ENCODE data around the gene CCNE1.
"Not testable (repeated sequence)": the region's sequence is repeated elsewhere in the genome, so short reads cannot be mapped to it uniquely, and the experiment has no call there.

Gene CCNE1

DNA sequence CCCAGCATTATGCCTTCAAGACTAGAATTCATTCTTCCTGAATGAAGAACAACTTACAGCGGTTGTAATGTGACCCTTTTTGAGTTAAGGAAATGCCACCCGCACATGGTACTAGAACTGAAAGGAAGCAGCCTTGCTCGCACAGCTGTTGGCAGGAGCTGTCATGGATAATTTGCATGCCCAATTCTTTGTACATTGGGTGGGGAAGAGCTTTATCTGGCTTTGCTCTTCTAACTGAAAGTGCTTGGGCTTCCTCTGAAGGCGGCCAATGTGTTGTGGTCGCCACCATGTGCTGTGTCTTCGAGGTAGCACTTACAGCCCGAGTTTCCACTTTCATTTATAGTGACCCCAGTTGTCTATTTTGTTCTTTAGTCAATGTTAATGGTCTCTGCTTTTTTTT lies 3.4 kb downstream of the CCNE1 start:
- no peak for DNase-seq (ENCODE audit: low spot score)

DNA sequence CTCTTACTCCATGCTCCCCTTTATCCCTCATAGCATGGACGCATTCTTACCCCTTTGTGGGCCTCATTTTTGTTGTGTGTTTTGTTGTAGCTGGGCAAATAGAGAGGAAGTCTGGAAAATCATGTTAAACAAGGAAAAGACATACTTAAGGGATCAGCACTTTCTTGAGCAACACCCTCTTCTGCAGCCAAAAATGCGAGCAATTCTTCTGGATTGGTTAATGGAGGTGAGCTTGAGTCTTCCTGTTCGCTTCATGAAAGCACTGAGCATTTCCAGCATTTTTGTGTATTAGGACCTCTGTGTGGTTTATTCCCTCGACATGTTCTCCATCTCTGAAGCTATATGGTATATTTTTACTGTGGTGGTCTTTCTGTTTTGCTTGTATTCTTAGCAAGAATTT lies 5.5 kb downstream of the CCNE1 start:
- DNase-seq (ENCODE audit: low spot score): no peak

- DNase-seq (ENCODE audit: low spot score): no peak
Measured at GRCh38 chr19:29819300-29819699, 7.5 kb downstream of the CCNE1 start.

DNA sequence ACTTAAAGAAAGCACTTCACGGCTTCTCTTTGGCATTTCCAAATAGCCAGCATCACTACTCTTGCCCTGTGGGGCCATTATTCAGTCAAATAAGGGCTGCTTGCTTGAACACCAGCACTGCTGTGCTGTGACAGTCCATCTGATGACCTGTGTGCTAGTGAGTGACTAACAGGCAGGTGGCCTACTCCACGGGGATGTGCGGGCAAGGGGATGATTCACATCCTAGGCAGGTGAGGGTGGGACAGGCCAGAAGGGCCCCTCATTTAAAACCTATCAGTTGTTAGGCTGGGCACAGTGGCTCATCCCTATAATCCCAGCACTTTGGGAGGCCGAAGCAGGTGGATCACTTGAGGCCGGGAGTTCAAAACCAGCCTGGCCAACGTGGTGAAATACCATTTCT lies 8.2 kb downstream of the CCNE1 start:
- no peak for DNase-seq (ENCODE audit: low spot score)

DNA sequence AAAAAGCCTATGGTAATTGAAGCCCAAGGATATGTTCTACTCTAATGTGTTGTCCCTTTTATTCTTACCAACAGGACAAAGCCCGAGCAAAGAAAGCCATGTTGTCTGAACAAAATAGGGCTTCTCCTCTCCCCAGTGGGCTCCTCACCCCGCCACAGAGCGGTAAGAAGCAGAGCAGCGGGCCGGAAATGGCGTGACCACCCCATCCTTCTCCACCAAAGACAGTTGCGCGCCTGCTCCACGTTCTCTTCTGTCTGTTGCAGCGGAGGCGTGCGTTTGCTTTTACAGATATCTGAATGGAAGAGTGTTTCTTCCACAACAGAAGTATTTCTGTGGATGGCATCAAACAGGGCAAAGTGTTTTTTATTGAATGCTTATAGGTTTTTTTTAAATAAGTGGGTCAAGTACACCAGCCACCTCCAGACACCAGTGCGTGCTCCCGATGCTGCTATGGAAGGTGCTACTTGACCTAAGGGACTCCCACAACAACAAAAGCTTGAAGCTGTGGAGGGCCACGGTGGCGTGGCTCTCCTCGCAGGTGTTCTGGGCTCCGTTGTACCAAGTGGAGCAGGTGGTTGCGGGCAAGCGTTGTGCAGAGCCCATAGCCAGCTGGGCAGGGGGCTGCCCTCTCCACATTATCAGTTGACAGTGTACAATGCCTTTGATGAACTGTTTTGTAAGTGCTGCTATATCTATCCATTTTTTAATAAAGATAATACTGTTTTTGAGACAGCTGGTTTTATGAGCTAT lies 12.0 kb downstream of the CCNE1 start:
- no peak for DNase-seq (ENCODE audit: low spot score)

DNA sequence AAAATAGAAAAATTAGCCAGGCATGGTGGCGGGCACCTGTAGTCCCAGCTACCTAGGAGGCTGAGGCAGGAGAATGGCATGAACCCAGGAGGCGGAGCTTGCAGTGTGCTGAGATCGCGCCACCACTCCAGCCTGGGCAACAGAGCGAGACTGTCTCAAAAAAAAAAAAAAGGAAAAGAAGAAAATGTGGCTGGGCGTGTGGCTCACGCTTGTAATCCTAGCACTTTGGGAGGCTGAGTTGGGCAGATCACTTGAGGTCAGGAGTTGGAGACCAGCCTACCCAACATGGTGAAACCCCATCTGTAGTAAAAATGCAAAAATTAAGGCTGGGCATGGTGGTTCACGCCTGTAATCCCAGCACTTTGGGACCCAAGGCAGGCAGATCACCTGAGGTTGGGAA lies 13.5 kb downstream of the CCNE1 start:
- not testable (repeated sequence) for DNase-seq (ENCODE audit: low spot score)

DNA sequence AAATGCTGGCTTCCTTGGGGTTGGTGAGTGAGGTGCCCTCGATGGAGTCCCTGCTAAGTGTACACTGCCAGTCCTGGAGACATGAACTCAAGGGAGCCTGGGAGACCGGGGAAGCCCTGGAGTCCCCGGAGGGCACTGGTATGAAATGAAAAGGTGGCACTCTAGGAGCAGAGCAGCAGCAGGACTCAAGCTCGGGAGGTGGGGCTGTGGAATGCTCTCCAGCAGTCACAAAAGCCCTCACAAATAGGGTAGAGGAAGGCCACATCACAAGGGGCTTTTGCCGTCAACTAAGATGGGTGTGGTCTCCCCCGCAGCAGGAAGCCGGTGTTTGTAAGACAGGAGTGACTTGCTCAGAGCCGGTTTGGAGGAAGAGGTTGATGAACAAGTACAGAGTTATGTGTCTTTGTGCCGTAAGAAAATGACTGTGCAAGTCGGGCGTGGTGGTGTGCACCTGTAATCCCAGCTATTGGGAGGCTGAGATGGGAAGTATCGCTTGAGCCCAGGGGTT lies 19.3 kb downstream of the CCNE1 start:
- peak; percentile 86 for DNase-seq (ENCODE audit: low spot score)

GRCh38 chr19:29831686-29832085 lies 19.9 kb downstream of the CCNE1 start:
- DNase-seq (ENCODE audit: low spot score): no peak

- no peak for DNase-seq (ENCODE audit: low spot score)
Measured at GRCh38 chr19:29832801-29833200, 21.0 kb downstream of the CCNE1 start.

GRCh38 chr19:29833614-29834261 lies 21.9 kb downstream of the CCNE1 start:
- DNase-seq (ENCODE audit: low spot score): no peak

DNA sequence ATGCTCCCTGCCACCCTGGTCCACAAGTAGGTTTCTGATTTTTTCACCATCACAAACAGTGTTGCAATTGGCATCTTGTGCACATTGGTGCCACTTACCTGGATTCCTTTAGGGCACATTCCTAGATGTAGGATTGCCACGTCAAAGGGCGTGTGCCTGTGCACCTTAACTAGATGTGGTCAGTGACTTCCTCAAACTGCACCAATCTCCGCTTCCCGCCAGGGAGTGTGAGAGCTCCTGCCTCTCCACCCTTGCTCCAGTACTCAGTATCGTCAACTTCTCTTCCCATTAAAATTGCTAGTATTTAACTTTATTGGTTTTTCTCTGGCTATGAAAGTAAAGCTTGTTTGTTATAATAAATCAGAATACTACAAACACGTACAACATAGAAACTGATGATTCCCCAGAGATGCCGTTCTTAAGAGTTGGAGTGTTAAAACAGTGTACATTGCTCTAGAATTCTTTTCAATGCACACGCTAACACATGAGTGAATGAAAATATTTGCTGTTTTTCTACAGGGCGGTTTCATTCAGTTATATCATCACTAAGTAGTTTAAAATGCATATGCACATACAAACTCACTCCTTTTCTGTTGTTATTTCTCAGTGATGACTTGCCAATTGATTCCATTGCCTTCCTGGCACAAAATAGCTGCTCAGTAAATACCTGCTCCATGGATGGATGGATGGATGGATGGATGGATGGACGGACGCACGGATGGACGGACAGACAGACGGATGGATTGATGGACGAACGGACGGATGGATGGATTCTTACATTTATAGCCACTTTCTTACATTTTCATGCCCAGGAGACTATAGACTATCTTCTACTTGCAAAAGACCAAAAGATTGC lies 23.4 kb downstream of the CCNE1 start:
- DNase-seq (ENCODE audit: low spot score): no peak

DNA sequence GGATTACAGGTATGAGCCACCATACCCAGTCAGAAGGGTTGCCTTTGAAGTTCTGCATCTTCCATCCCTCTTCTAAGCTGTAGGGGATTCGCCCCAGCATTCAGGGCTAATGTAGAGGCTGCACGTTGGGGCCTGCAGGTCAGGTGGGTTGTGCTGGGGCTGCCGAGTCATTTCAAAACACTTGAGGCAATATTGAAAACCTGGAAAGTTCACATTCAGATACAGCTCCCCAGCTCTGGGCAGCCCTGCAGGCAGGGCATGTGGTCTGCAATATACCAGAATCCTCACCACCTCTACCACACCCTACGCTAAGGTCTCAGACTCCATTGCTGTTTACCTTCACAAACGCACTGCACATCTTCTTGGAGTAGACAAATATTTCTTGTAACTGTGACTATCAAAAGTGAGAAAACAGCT lies 24.6 kb downstream of the CCNE1 start:
- no peak for DNase-seq (ENCODE audit: low spot score)

- DNase-seq (ENCODE audit: low spot score): peak; percentile 60
Measured at GRCh38 chr19:29837448-29837981, 25.7 kb downstream of the CCNE1 start.

GRCh38 chr19:29837996-29838395 lies 26.2 kb downstream of the CCNE1 start:
- no peak for DNase-seq (ENCODE audit: low spot score)

- DNase-seq (ENCODE audit: low spot score): no peak
Measured at GRCh38 chr19:29840066-29840950, 28.5 kb downstream of the CCNE1 start.

GRCh38 chr19:29841209-29841558 lies 29.4 kb downstream of the CCNE1 start:
- DNase-seq (ENCODE audit: low spot score): no peak

DNA sequence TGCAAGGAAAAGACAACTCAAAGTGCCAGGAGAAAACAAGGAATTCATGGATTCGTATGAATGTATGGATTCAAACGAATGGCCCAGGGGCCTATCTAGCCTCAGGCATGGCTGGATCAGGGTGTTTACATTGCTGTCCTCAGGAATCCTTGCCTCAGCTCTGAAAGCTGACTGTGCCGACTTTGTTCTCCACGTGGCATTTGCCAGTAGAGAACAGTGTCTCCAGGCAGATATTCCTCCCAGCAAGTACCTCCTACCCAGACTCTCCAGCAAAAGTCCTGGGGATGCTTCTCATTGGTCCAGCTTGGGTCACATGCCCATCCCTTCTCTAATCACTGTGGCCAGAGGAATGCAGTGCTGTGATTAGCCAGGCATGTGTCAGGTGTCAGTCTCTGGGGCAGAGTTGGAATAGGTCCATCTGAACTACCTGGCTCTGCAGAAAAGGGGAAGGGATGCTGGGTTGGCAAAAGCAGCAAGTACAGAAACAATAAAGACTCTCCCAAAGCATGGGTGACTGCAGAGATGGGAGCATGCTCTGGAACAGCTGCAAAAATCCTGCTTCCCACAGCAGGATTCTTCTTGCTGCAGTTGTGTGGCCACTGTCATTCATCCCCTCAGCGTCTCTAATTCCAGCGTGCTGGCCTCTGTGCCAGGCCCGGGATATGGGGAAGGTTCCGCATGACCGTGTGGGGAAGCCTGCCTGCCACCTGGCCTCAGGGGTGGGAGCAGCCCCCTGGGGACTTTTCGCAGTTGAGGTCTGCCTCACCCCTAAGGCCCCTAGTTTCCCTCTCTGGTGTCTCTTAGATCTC lies 30.0 kb downstream of the CCNE1 start:
- DNase-seq (ENCODE audit: low spot score): no peak

DNA sequence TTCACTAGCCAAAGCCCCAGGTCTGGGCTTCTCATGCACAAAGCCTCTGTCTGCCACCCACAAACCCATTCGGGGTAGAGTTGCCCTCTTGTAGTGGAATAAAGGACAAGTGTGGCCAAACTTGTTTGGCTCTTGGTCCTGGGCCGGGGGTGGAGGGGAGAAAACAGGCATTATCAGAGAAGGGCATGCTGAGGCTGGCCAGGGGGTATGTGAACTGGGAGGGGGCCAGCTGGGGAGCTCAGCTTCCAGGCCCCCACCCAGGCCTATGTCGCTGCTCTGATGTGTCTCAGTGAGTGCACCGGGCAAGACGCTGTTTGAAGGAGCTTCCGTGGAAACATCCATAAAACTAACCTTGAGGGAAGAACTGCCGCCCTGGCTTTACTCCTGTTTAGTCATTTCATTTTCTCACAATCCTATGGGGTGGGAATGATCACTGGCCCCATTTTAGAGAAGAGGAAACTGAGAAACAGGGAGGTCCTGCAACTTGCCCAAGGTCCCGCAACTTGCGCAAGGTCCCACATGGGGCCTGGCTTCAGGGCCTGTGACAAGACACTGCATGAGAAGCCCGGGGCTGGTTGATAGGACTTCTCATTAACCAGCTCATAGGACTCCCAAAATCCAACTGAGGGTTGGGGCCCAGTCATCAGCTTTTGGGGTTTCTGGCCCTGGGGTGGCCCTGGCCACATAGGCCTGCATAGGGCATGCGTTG lies 30.8 kb downstream of the CCNE1 start:
- DNase-seq (ENCODE audit: low spot score): no peak

- DNase-seq (ENCODE audit: low spot score): no peak
Measured at GRCh38 chr19:29843180-29844051, 31.6 kb downstream of the CCNE1 start.
